ENCODE measurements around the gene SH2B3. TPM values are rescaled to one million over a fixed set of nuclear protein-coding genes. Genes with fewer than 3 reads are reported as not detected.
A peak's percentile ranks its signal among the peaks of the same experiment; 100 is the strongest.

Gene SH2B3
- total RNA-seq, 2 experiments from 2014 or later: 48.7 to 52.7 TPM

GRCh38 chr12:111437816-111438454 is 32.2 kb downstream of the SH2B3 start:
- ATAC-seq (no peak), DNase-seq (no peak)
- Mint-ChIP-seq H3K4me3 (peak overlapping the region; percentile 31), H3K9me3 (no peaks in the 10 kb centered on the region), H3K27me3 (no peaks in the 10 kb centered on the region), H3K4me1 (ENCODE audit: low read depth) (peaks cover 91% of the 10 kb centered on the region), H3K27ac (peak overlapping the region; percentile 95), H3K36me3 (ENCODE audit: low read depth) (peaks cover 57% of the 10 kb centered on the region)
- POLR2A ChIA-PET: interaction anchor here (0.6 to 7.8 kb wide), 4 partner anchors 9 to 41 kb away, joined by 3 to 89 read pairs (median 4); partner anchors contain the start of gene SH2B3
- intact Hi-C loops (cut with micrococcal nuclease): no loop called here
- CTCF ChIA-PET: interaction anchor here (3.6 to 40.2 kb wide), 2 partner anchors 14 to 33 kb away, joined by 20 to 1222 read pairs; partner anchors contain the start of gene SH2B3
- TF ChIP-seq CTCF (IDR thresholded peaks at IDR 0.05): no peak

GRCh38 chr12:111438481-111438880 is 32.8 kb downstream of the SH2B3 start:
- ATAC-seq: peak; percentile 13
- H3K4me3 Mint-ChIP-seq: peak overlapping the region; percentile 32
- CTCF ChIA-PET: interaction anchor here (3.6 to 40.2 kb wide), 2 partner anchors 13 to 34 kb away, joined by 20 to 1222 read pairs; partner anchors contain the start of gene SH2B3

GRCh38 chr12:111439657-111440151 is 34.0 kb downstream of the SH2B3 start:
- CTCF ChIA-PET: interaction anchor here (3.6 to 40.2 kb wide), 2 partner anchors 12 to 35 kb away, joined by 20 to 1222 read pairs; partner anchors contain the start of gene SH2B3
- POLR2A ChIA-PET: interaction anchor here (1.0 to 7.8 kb wide), 4 partner anchors 9 to 73 kb away, joined by 3 to 89 read pairs (median 4); partner anchors contain the start of gene SH2B3
- intact Hi-C loops (cut with micrococcal nuclease): loop anchor here (5.0 kb wide), 1 partner anchor 37 kb away; no protein-coding TSS in a partner anchor
- no peak for TF ChIP-seq CTCF (IDR thresholded peaks at IDR 0.05)
- Mint-ChIP-seq H3K4me3 (no peak overlapping the region), H3K27ac (peak overlapping the region; percentile 37), H3K27me3 (no peaks in the 10 kb centered on the region), H3K36me3 (ENCODE audit: low read depth) (peaks cover 56% of the 10 kb centered on the region), H3K9me3 (no peaks in the 10 kb centered on the region), H3K4me1 (ENCODE audit: low read depth) (peaks cover 91% of the 10 kb centered on the region)
- no peak for DNase-seq
- ATAC-seq: no peak

More at GRCh38 chr12:111438481-111438880, 32.8 kb downstream of the SH2B3 start:
- DNase-seq: peak; percentile 86
- Mint-ChIP-seq H3K27ac (peak overlapping the region; percentile 88), H3K9me3 (no peaks in the 10 kb centered on the region), H3K4me1 (ENCODE audit: low read depth) (peaks cover 91% of the 10 kb centered on the region), H3K36me3 (ENCODE audit: low read depth) (peaks cover 56% of the 10 kb centered on the region), H3K27me3 (no peaks in the 10 kb centered on the region)
- POLR2A ChIA-PET: interaction anchor here (0.6 to 7.8 kb wide), 5 partner anchors 8 to 42 kb away, joined by 3 to 89 read pairs (median 4); partner anchors contain the start of gene SH2B3
- intact Hi-C loops (cut with micrococcal nuclease): no loop called here
- TF ChIP-seq CTCF (IDR thresholded peaks at IDR 0.05): no peak

- intact Hi-C loops (cut with micrococcal nuclease): loop anchor here (5.0 kb wide), 1 partner anchor 38 kb away; no protein-coding TSS in a partner anchor
- Mint-ChIP-seq H3K36me3 (ENCODE audit: low read depth) (peaks cover 58% of the 10 kb centered on the region), H3K4me3 (no peak overlapping the region), H3K27ac (peak overlapping the region; percentile 61), H3K27me3 (no peaks in the 10 kb centered on the region), H3K9me3 (no peaks in the 10 kb centered on the region), H3K4me1 (ENCODE audit: low read depth) (peaks cover 91% of the 10 kb centered on the region)
- ChIA-PET POLR2A (interaction anchor here (1.0 to 7.8 kb wide), 3 partner anchors 10 to 73 kb away, joined by 3 to 89 read pairs (median 4); partner anchors contain the start of gene SH2B3), CTCF (interaction anchor here (3.6 to 40.2 kb wide), 3 partner anchors 11 to 36 kb away, joined by 20 to 1222 read pairs (median 36); partner anchors contain the start of gene SH2B3)
- no peak for ATAC-seq
- no peak for TF ChIP-seq CTCF (IDR thresholded peaks at IDR 0.05)
- DNase-seq: no peak
These were observed 34.4 kb downstream of the SH2B3 start for GRCh38 chr12:111440152-111440551.

All from activated CD8-positive, alpha-beta T cell treated with anti-CD3 and anti-CD28 coated beads for 36 hours (primary cell).